HepG2 (cell line): Measurements from ENCODE around the gene LHPP. TPM values are rescaled to one million over a fixed set of nuclear protein-coding genes. Genes with fewer than 3 reads are reported as not detected.
A peak's percentile ranks its signal among the peaks of the same experiment; 100 is the strongest.

Experiments used
- CCDC6 ChIP-seq: sonication (generic); formaldehyde crosslinking; IDR thresholded peaks from 2 replicates; pipeline ENCODE4 v1.8.1; 2022; ENCODE audit warnings: mild to moderate bottlenecking, missing genetic modification reagents, moderate library complexity
- ETS1 ChIP-seq: sonication (generic); formaldehyde crosslinking; IDR thresholded peaks from 2 replicates; pipeline ENCODE4 v1.4.0; 2020; ENCODE audit warnings: missing genetic modification reagents
- FLYWCH1 ChIP-seq: sonication (generic); formaldehyde crosslinking; IDR thresholded peaks from 2 replicates; pipeline ENCODE4 v1.8.1; 2023; ENCODE audit warnings: mild to moderate bottlenecking, missing genetic modification reagents
- FOXM1 ChIP-seq: sonication (generic); formaldehyde crosslinking; IDR thresholded peaks from 2 replicates; pipeline ENCODE4 v1.5.0; 2020; ENCODE audit warnings: missing genetic modification reagents
- HNF4A ChIP-seq: sonication (generic); formaldehyde crosslinking; IDR thresholded peaks from 2 replicates; pipeline ENCODE4 v1.4.0; 2020; ENCODE audit warnings: missing genetic modification reagents
- HNRNPH1 ChIP-seq: fragments of 200-400 bp; formaldehyde crosslinking; optimal IDR thresholded peaks from 2 replicates; pipeline ENCODE3; 2017; ENCODE audit warnings: mild to moderate bottlenecking, low read depth, low read length
- IRF2 ChIP-seq: IDR thresholded peaks from 2 replicates; pipeline ENCODE4 v1.6.1; 2018; ENCODE audit warnings: missing genetic modification reagents, missing compliant biosample characterization
- MEIS1 ChIP-seq: sonication (generic); formaldehyde crosslinking; IDR thresholded peaks from 2 replicates; pipeline ENCODE4 v1.9.0; 2021; ENCODE audit warnings: mild to moderate bottlenecking, missing genetic modification reagents, moderate library complexity, borderline replicate concordance
- MYC ChIP-seq: sonication (generic); formaldehyde crosslinking; IDR thresholded peaks from 2 replicates; pipeline ENCODE4 v1.9.0; 2021; ENCODE audit warnings: missing genetic modification reagents, borderline replicate concordance
- MZF1 ChIP-seq: sonication (generic); formaldehyde crosslinking; IDR thresholded peaks from 2 replicates; pipeline ENCODE4 v1.8.1; 2023; ENCODE audit warnings: mild to moderate bottlenecking, missing genetic modification reagents, borderline replicate concordance
- SKIL ChIP-seq: sonication (generic); formaldehyde crosslinking; IDR thresholded peaks from 2 replicates; pipeline ENCODE4 v1.8.0; 2022; ENCODE audit warnings: missing genetic modification reagents, mild to moderate bottlenecking, moderate library complexity, borderline replicate concordance
- SRSF1 ChIP-seq: fragments of 200-400 bp; formaldehyde crosslinking; optimal IDR thresholded peaks from 2 replicates; pipeline ENCODE3; 2017; ENCODE audit warnings: mild to moderate bottlenecking, low read depth, low read length, moderate library complexity
- TAF1 ChIP-seq: sonication (generic); formaldehyde crosslinking; IDR thresholded peaks from 2 replicates; pipeline ENCODE4 v1.4.0; 2020; ENCODE audit warnings: missing genetic modification reagents
- TBX3 ChIP-seq: fragments of 450-650 bp; IDR thresholded peaks from 2 replicates; pipeline ENCODE4 v1.6.1; 2017; ENCODE audit warnings: antibody characterized with exemption, mild to moderate bottlenecking, inconsistent platforms, borderline replicate concordance
- ZBTB42 ChIP-seq: sonication (generic); formaldehyde crosslinking; IDR thresholded peaks from 2 replicates; pipeline ENCODE4 v1.5.0; 2020; ENCODE audit warnings: mild to moderate bottlenecking, missing genetic modification reagents
- ZNF335 ChIP-seq: sonication (generic); formaldehyde crosslinking; IDR thresholded peaks from 2 replicates; pipeline ENCODE4 v1.4.0; 2020; ENCODE audit warnings: missing genetic modification reagents
- ZNF564 ChIP-seq: sonication (generic); formaldehyde crosslinking; IDR thresholded peaks from 2 replicates; pipeline ENCODE4 v1.8.1; 2023; ENCODE audit warnings: mild to moderate bottlenecking, missing genetic modification reagents
- ZNF614 ChIP-seq: IDR thresholded peaks from 2 replicates; pipeline ENCODE4 v1.6.1; 2018; ENCODE audit warnings: missing biosample characterization, missing genetic modification reagents, inconsistent platforms, borderline replicate concordance
- ZNF678 ChIP-seq: sonication (generic); formaldehyde crosslinking; IDR thresholded peaks from 2 replicates; pipeline ENCODE4 v1.4.0; 2020; ENCODE audit warnings: mild to moderate bottlenecking, missing genetic modification reagents
- ZNF772 ChIP-seq: sonication (generic); formaldehyde crosslinking; IDR thresholded peaks from 2 replicates; pipeline ENCODE4 v1.5.0; 2020; ENCODE audit warnings: mild to moderate bottlenecking, missing genetic modification reagents
- ZNF850 ChIP-seq: sonication (generic); formaldehyde crosslinking; conservative IDR thresholded peaks from 2 replicates; pipeline ENCODE4 v1.9.0; 2021; ENCODE audit warnings: mild to moderate bottlenecking, missing genetic modification reagents
- ZSCAN30 ChIP-seq: sonication (generic); formaldehyde crosslinking; IDR thresholded peaks from 2 replicates; pipeline ENCODE4 v1.5.0; 2020; ENCODE audit warnings: mild to moderate bottlenecking, missing genetic modification reagents
- polyA plus RNA-seq, 8 experiments: library from polyadenylated mRNA; depleted of rRNA in 3 of 8; stranded (reverse) in 7 of 8; unstranded in 1 of 8; fragments of >200 nt; fragmentation: Illumina TruSeq in 4 of 8; extraction: Trizol in 4 of 8; gene quantifications; 2 replicates each; pipeline versions ENCODE4 v1.2.1 to v1.2.3, GENCODE V29; 2011 to 2016; ENCODE audit warnings: low read depth in 4 of 8, missing spikeins in 1 of 8, mixed read lengths in 1 of 8; ENCODE audit not compliant: insufficient read depth in 1 of 8
- total RNA-seq, 5 experiments: library from RNA; depleted of rRNA; stranded (reverse); fragments of >200 nt; fragmentation: Illumina TruSeq; extraction: Trizol; gene quantifications; 2 replicates each; pipeline ENCODE4 v1.2.3, GENCODE V29; 2016; ENCODE audit warnings: low read depth in 1 of 5
- TF ChIP-seq, protein P1 (sequence below): sonication (generic); formaldehyde crosslinking; IDR thresholded peaks from 2 replicates; pipeline ENCODE4 v1.8.1; 2022; ENCODE audit warnings: mild to moderate bottlenecking, missing genetic modification reagents
- TF ChIP-seq, protein P2 (sequence below): sonication (generic); formaldehyde crosslinking; IDR thresholded peaks from 2 replicates; pipeline ENCODE4 v1.4.0; 2020; ENCODE audit warnings: mild to moderate bottlenecking, missing genetic modification reagents, borderline replicate concordance

Gene LHPP
- total and polyA plus RNA-seq, 2 of the 13 experiments (the other 11 are each of a cell fraction or from before 2014, with no cell fraction given) = 5.2 to 13.1 TPM

- TF ChIP-seq SRSF1 = no peak
- TF ChIP-seq FLYWCH1 (CRISPR knock-in tag) = no peak
- peak; percentile 89; the same call in 1 of the 2 replicates for TF ChIP-seq ZNF564 (CRISPR knock-in tag)
- TF ChIP-seq MYC (CRISPR knock-in tag) = peak; percentile 86; the same call in 1 of the 2 replicates
- TF ChIP-seq FOXM1 = no peak
- no peak for TF ChIP-seq ETS1 (CRISPR knock-in tag)
- TF ChIP-seq, protein P1, sequence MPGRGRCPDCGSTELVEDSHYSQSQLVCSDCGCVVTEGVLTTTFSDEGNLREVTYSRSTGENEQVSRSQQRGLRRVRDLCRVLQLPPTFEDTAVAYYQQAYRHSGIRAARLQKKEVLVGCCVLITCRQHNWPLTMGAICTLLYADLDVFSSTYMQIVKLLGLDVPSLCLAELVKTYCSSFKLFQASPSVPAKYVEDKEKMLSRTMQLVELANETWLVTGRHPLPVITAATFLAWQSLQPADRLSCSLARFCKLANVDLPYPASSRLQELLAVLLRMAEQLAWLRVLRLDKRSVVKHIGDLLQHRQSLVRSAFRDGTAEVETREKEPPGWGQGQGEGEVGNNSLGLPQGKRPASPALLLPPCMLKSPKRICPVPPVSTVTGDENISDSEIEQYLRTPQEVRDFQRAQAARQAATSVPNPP = no peak
- TF ChIP-seq, protein P2, sequence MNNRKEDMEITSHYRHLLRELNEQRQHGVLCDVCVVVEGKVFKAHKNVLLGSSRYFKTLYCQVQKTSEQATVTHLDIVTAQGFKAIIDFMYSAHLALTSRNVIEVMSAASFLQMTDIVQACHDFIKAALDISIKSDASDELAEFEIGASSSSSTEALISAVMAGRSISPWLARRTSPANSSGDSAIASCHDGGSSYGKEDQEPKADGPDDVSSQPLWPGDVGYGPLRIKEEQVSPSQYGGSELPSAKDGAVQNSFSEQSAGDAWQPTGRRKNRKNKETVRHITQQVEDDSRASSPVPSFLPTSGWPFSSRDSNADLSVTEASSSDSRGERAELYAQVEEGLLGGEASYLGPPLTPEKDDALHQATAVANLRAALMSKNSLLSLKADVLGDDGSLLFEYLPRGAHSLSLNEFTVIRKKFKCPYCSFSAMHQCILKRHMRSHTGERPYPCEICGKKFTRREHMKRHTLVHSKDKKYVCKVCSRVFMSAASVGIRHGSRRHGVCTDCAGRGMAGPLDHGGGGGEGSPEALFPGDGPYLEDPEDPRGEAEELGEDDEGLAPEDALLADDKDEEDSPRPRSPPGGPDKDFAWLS (CRISPR knock-in tag) = no peak
- TF ChIP-seq CCDC6 = peak; percentile 77; the same call in 1 of the 2 replicates
- peak; percentile 69; the same call in 1 of the 2 replicates for TF ChIP-seq ZBTB42
- TF ChIP-seq TBX3 = peak; percentile 91
- TF ChIP-seq ZNF772 (CRISPR knock-in tag) = peak; percentile 89
- TF ChIP-seq ZNF614 (CRISPR knock-in tag) = 0 out of 2 replicates have a peak, but pooled peaks have one; percentile 77
- peak; percentile 91; the same call in 1 of the 2 replicates for TF ChIP-seq IRF2 (CRISPR knock-in tag)
- TF ChIP-seq HNRNPH1 = no peak
- peak; percentile 100 for TF ChIP-seq HNF4A (CRISPR knock-in tag)
- no peak for TF ChIP-seq MZF1 (CRISPR knock-in tag)
- TF ChIP-seq MEIS1 (CRISPR knock-in tag) = peak; percentile 84; the same call in 1 of the 2 replicates
- no peak; the same call in 1 of the 2 replicates for TF ChIP-seq TAF1 (CRISPR knock-in tag)
- peak; percentile 84; the same call in 1 of the 2 replicates for TF ChIP-seq SKIL
- no peak for TF ChIP-seq ZSCAN30 (CRISPR knock-in tag)
- no peak; the same call in 1 of the 2 replicates for TF ChIP-seq ZNF678 (CRISPR knock-in tag)
- TF ChIP-seq ZNF335 (CRISPR knock-in tag) = no peak
- TF ChIP-seq ZNF850 (CRISPR knock-in tag) = no peak
Observed at GRCh38 chr10:124470544-124471434, 9.2 kb downstream of the LHPP start (continued).
